Measurements from ENCODE around the gene DLG1.

GRCh38 chr3:197281849-197282248 is 16.6 kb downstream of the DLG1 start:
- TF ChIP-seq POLR2A (IDR thresholded peaks at IDR 0.05; ENCODE audit: low read length) (no peak), GATA1 (IDR thresholded peaks at IDR 0.05; ENCODE audit: low read depth, low read length) (no peak)
